DOHH2 (cell line): ENCODE data around the gene PIGT.

Experiments
- H3F3A ChIP-seq: fragments of 200-600 bp; sonication (generic), shearing (Covaris generic); 2 replicates; pipeline ENCODE4 v1.6.0; 2016; ENCODE audit warnings: antibody characterized with exemption, mild to moderate bottlenecking; ENCODE audit not compliant: control insufficient read depth, insufficient read depth
- H3K27ac ChIP-seq: fragments of 200-600 bp; sonication (generic); 2 replicates; pipeline ENCODE4 v1.5.1; 2014; ENCODE audit warnings: low read depth, mild to moderate bottlenecking, low read length, moderate library complexity
- H3K27me3 ChIP-seq: fragments of 200-600 bp; sonication (generic); 2 replicates; pipeline ENCODE4 v1.6.1; 2014; ENCODE audit warnings: mild to moderate bottlenecking, low read length, mixed read lengths; ENCODE audit not compliant: control insufficient read depth
- H3K36me3 ChIP-seq: fragments of 200-600 bp; sonication (generic); 2 replicates; pipeline ENCODE4 v1.6.1; 2014; ENCODE audit warnings: mild to moderate bottlenecking, low read length, moderate library complexity, mixed read lengths; ENCODE audit not compliant: control insufficient read depth
- H3K4me1 ChIP-seq: fragments of 200-600 bp; sonication (generic); 2 replicates; pipeline ENCODE4 v1.6.1; 2014; ENCODE audit warnings: mild to moderate bottlenecking, low read length, mixed read lengths; ENCODE audit not compliant: control insufficient read depth
- H3K4me2 ChIP-seq: fragments of 200-600 bp; sonication (generic); 2 replicates; pipeline ENCODE4 v1.6.0; 2014; ENCODE audit warnings: mild to moderate bottlenecking, low read length, moderate library complexity
- H3K4me3 ChIP-seq: fragments of 200-600 bp; sonication (generic); 2 replicates; pipeline ENCODE4 v1.5.1; 2014; ENCODE audit warnings: mild to moderate bottlenecking, low read length, mixed read lengths
- H3K79me2 ChIP-seq: fragments of 200-600 bp; sonication (generic); 2 replicates; pipeline ENCODE4 v1.6.1; 2014; ENCODE audit warnings: mild to moderate bottlenecking, low read length, mixed read lengths; ENCODE audit not compliant: control insufficient read depth
- H3K9me2 ChIP-seq: fragments of 200-600 bp; sonication (generic); replicated peaks from 2 replicates; pipeline ENCODE4 v1.6.1; 2014; ENCODE audit warnings: mild to moderate bottlenecking, low read length, mixed read lengths; ENCODE audit not compliant: control insufficient read depth
- H3K9me3 ChIP-seq: fragments of 200-600 bp; sonication (generic); 2 replicates; pipeline ENCODE4 v1.6.1; 2014; ENCODE audit warnings: antibody characterized with exemption, low read length, mixed read lengths; ENCODE audit not compliant: control insufficient read depth, insufficient read depth
- H4K20me1 ChIP-seq: fragments of 200-600 bp; sonication (generic); 2 replicates; pipeline ENCODE4 v1.6.0; 2014; ENCODE audit warnings: low read depth, mild to moderate bottlenecking, antibody characterized with exemption, low read length, moderate library complexity; ENCODE audit not compliant: control insufficient read depth, insufficient read depth
- EZH2phosphoT487 ChIP-seq: fragments of 200-600 bp; sonication (generic); IDR thresholded peaks from 2 replicates; pipeline ENCODE4 v1.6.1; 2017; ENCODE audit warnings: borderline replicate concordance, mild to moderate bottlenecking, antibody characterized with exemption, low read length, moderate library complexity, mixed read lengths
- TF ChIP-seq, protein P1 (sequence below): fragments of 200-600 bp; sonication (generic); IDR thresholded peaks from one replicate; pipeline ENCODE4 v1.5.1; 2014; ENCODE audit warnings: antibody characterized with exemption, mild to moderate bottlenecking, low read depth, low read length; ENCODE audit not compliant: poor library complexity, severe bottlenecking

PIGT gene

DNA sequence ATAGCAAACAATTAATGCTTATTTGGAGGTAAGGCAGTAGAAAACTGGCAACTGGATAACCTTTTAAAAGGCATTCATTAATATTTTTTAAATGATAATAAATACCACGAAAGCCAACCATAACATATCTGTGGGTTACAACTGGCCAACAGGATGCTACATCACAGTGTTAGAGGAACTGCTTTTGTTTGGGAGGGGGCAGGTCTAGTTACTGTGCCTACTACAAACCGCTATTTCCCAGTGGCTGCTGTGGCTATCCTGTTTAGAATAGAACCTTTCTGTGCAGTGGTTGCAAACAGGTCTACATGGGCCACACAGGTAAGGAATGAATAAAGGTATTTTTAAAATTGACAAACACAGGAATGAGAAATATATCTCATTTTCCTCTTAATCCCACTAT lies 976 bp downstream of the PIGT start:
- TF ChIP-seq, protein P1, sequence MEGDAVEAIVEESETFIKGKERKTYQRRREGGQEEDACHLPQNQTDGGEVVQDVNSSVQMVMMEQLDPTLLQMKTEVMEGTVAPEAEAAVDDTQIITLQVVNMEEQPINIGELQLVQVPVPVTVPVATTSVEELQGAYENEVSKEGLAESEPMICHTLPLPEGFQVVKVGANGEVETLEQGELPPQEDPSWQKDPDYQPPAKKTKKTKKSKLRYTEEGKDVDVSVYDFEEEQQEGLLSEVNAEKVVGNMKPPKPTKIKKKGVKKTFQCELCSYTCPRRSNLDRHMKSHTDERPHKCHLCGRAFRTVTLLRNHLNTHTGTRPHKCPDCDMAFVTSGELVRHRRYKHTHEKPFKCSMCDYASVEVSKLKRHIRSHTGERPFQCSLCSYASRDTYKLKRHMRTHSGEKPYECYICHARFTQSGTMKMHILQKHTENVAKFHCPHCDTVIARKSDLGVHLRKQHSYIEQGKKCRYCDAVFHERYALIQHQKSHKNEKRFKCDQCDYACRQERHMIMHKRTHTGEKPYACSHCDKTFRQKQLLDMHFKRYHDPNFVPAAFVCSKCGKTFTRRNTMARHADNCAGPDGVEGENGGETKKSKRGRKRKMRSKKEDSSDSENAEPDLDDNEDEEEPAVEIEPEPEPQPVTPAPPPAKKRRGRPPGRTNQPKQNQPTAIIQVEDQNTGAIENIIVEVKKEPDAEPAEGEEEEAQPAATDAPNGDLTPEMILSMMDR, result no peak
- no peak for TF ChIP-seq EZH2phosphoT487
- H3K27ac ChIP-seq, result 0 out of 2 replicates have a peak overlapping the region, but pooled peaks have one; percentile 43

GRCh38 chr20:45419188-45420091 lies 3.5 kb downstream of the PIGT start:
- no peak overlapping the region for H3K27ac ChIP-seq
- H3K4me1 ChIP-seq, result peaks cover 40% of the 10 kb centered on the region
- H3F3A ChIP-seq, result no peaks in the 10 kb centered on the region
- H3K4me3 ChIP-seq, result no peak overlapping the region
- no peaks in the 10 kb centered on the region for H3K9me3 ChIP-seq
- H3K4me2 ChIP-seq, result peak overlapping the region; percentile 27; the same call in 1 of the 2 replicates
- H3K79me2 ChIP-seq, result peaks cover 43% of the 10 kb centered on the region
- peaks cover 65% of the 10 kb centered on the region for H3K36me3 ChIP-seq
- H4K20me1 ChIP-seq, result no peaks in the 10 kb centered on the region
- H3K27me3 ChIP-seq, result no peaks in the 10 kb centered on the region
- no peak for TF ChIP-seq EZH2phosphoT487
- TF ChIP-seq, protein P1, result no peak
- no peaks in the 10 kb centered on the region for H3K9me2 ChIP-seq

More for the DNA sequence above, 976 bp downstream of the PIGT start:
- Histone ChIP-seq H3F3A (no peaks in the 10 kb centered on the region), H3K4me2 (peak overlapping the region; percentile 74), H3K4me3 (peak overlapping the region; percentile 86), H3K4me1 (peaks cover 46% of the 10 kb centered on the region), H4K20me1 (no peaks in the 10 kb centered on the region), H3K79me2 (peaks cover 43% of the 10 kb centered on the region), H3K27me3 (no peaks in the 10 kb centered on the region), H3K9me3 (no peaks in the 10 kb centered on the region), H3K36me3 (peaks cover 46% of the 10 kb centered on the region), H3K9me2 (no peaks in the 10 kb centered on the region)

DNA sequence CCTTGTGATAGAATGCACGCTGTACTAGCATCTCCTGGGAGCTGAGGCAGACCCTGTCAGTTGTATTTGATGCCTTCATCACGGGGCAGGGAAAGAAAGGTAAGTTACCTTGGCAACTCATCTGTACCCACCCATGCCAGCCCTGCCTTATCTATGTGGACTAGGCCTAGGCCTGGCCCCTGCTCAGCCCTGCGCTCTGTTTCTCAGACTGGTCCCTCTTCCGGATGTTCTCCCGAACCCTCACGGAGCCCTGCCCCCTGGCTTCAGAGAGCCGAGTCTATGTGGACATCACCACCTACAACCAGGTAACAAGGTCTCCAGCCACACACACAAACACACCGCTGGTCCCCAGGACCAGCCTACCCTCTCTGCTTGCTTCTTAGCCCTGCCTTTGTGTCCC lies 4.2 kb downstream of the PIGT start:
- no peak overlapping the region for H3K4me2 ChIP-seq
- H3K27me3 ChIP-seq, result no peaks in the 10 kb centered on the region
- no peaks in the 10 kb centered on the region for H3F3A ChIP-seq
- H3K4me3 ChIP-seq, result no peak overlapping the region
- peaks cover 69% of the 10 kb centered on the region for H3K36me3 ChIP-seq
- peaks cover 42% of the 10 kb centered on the region for H3K79me2 ChIP-seq
- no peak overlapping the region for H3K27ac ChIP-seq
- no peak for TF ChIP-seq EZH2phosphoT487
- TF ChIP-seq, protein P1, result no peak
- no peaks in the 10 kb centered on the region for H4K20me1 ChIP-seq
- no peaks in the 10 kb centered on the region for H3K9me3 ChIP-seq
- peaks cover 33% of the 10 kb centered on the region for H3K4me1 ChIP-seq
- no peaks in the 10 kb centered on the region for H3K9me2 ChIP-seq
